CD14-positive monocyte (primary cell): ENCODE data around the gene MTMR3. TPM values are rescaled to one million over a fixed set of nuclear protein-coding genes. Genes with fewer than 3 reads are reported as not detected.

Source experiments
- DNase-seq, 3 donors: peaks; one replicate each; pipeline ENCODE4 v3.0.0-alpha.2; 2011 to 2022
- H2AFZ ChIP-seq: 2 replicates; pipeline ENCODE4 v1.6.0; 2012; ENCODE audit warnings: mild to moderate bottlenecking, low read depth, low read length, inconsistent platforms; ENCODE audit not compliant: insufficient read depth, poor library complexity, severe bottlenecking
- H3K27ac ChIP-seq, 2 donors: 1 replicate in 1 of 2; 2 replicates in 1 of 2; pipeline ENCODE4 v1.5.1; 2012 to 2013; ENCODE audit warnings: low read length in 2 of 2, control low read depth in 1 of 2, inconsistent platforms in 1 of 2, low read depth in 1 of 2, mild to moderate bottlenecking in 1 of 2
- H3K27me3 ChIP-seq, 2 donors: one replicate each; pipeline versions ENCODE4 v1.6.0 to v1.6.1; 2011 to 2013; ENCODE audit warnings: low read length in 2 of 2; ENCODE audit not compliant: control insufficient read depth in 2 of 2, insufficient read depth in 2 of 2
- H3K36me3 ChIP-seq, 2 donors: replicated peaks in 1 of 2; 1 replicate in 1 of 2; 2 replicates in 1 of 2; pipeline versions ENCODE4 v1.5.1 to v1.6.1; 2012 to 2013; ENCODE audit warnings: low read length in 2 of 2, control low read depth in 1 of 2, inconsistent platforms in 1 of 2, mild to moderate bottlenecking in 1 of 2; ENCODE audit not compliant: insufficient read depth in 2 of 2, control insufficient read depth in 1 of 2
- H3K4me1 ChIP-seq, 2 donors: 1 replicate in 1 of 2; 2 replicates in 1 of 2; pipeline versions ENCODE4 v1.5.1 to v1.6.1; 2012 to 2013; ENCODE audit warnings: low read length in 2 of 2, control low read depth in 1 of 2, inconsistent platforms in 1 of 2, mild to moderate bottlenecking in 1 of 2, moderate library complexity in 1 of 2; ENCODE audit not compliant: insufficient read depth in 2 of 2, control insufficient read depth in 1 of 2
- H3K4me2 ChIP-seq: replicated peaks from 2 replicates; pipeline ENCODE3; 2012; ENCODE audit warnings: low read length, moderate library complexity, mild to moderate bottlenecking; ENCODE audit not compliant: poor library complexity, severe bottlenecking; ENCODE audit errors: extremely low read depth
- H3K4me3 ChIP-seq, 3 experiments: fragments of 200-600 bp in 1 of 3; sonication (generic) in 1 of 3; replicated peaks in 1 of 3; 1 replicate in 2 of 3; 2 replicates in 1 of 3; pipeline ENCODE4 v1.5.1; 2011 to 2013; ENCODE audit warnings: low read length in 3 of 3, mild to moderate bottlenecking in 3 of 3, control low read depth in 2 of 3, low read depth in 2 of 3, inconsistent platforms in 1 of 3, moderate library complexity in 1 of 3
- H3K79me2 ChIP-seq: 2 replicates; pipeline ENCODE4 v1.6.0; 2012; ENCODE audit warnings: mild to moderate bottlenecking, control low read depth, inconsistent platforms, low read length, moderate library complexity; ENCODE audit not compliant: insufficient read depth
- H3K9ac ChIP-seq: 2 replicates; pipeline ENCODE4 v1.6.0; 2017; ENCODE audit warnings: low read length, mild to moderate bottlenecking; ENCODE audit not compliant: insufficient read depth, poor library complexity, severe bottlenecking
- H3K9me3 ChIP-seq, 2 donors: replicated peaks in 1 of 2; 1 replicate in 1 of 2; 2 replicates in 1 of 2; pipeline versions ENCODE4 v1.5.1 to v1.6.1; 2012 to 2013; ENCODE audit warnings: low read length in 2 of 2, control low read depth in 1 of 2; ENCODE audit not compliant: control insufficient read depth in 1 of 2, insufficient read depth in 1 of 2
- H4K20me1 ChIP-seq: 2 replicates; pipeline ENCODE4 v1.6.0; 2012; ENCODE audit warnings: mild to moderate bottlenecking, low read length, control low read depth, moderate library complexity; ENCODE audit not compliant: insufficient read depth
- H3K27ac Mint-ChIP-seq, 7 donors: one replicate each; pipeline ENCODE4 v1.8.0; 2020; ENCODE audit warnings: mild to moderate bottlenecking in 7 of 7, mixed read lengths in 7 of 7, moderate library complexity in 6 of 7, inconsistent platforms in 2 of 7
- H3K27me3 Mint-ChIP-seq, 3 donors: one replicate each; pipeline ENCODE4 v1.8.0; 2021 to 2022; ENCODE audit warnings: low read depth in 3 of 3, mild to moderate bottlenecking in 3 of 3, mixed read lengths in 3 of 3, moderate library complexity in 3 of 3, inconsistent platforms in 1 of 3
- H3K36me3 Mint-ChIP-seq, 2 donors: one replicate each; pipeline ENCODE4 v1.8.0; 2020; ENCODE audit warnings: mixed read lengths in 2 of 2, inconsistent platforms in 1 of 2, mild to moderate bottlenecking in 1 of 2
- H3K4me1 Mint-ChIP-seq: one replicate; pipeline ENCODE4 v1.8.0; 2020; ENCODE audit warnings: mild to moderate bottlenecking, mixed read lengths
- H3K4me3 Mint-ChIP-seq, 2 donors: one replicate each; pipeline ENCODE4 v1.8.0; 2020; ENCODE audit warnings: mild to moderate bottlenecking in 2 of 2, mixed read lengths in 2 of 2, moderate library complexity in 1 of 2
- H3K9me3 Mint-ChIP-seq, 7 donors: one replicate each; pipeline ENCODE4 v1.8.0; 2020 to 2022; ENCODE audit warnings: mixed read lengths in 7 of 7, mild to moderate bottlenecking in 6 of 7, moderate library complexity in 6 of 7, inconsistent platforms in 2 of 7
- WGBS: methylation state at CpG from one replicate; pipeline ENCODE4 v1.1.5; 2013; ENCODE audit warnings: missing lambda C conversion rate; ENCODE audit not compliant: insufficient coverage; 5-methylcytosine and 5-hydroxymethylcytosine counted together
- intact Hi-C, 2 donors: fragments of 100-400 bp; cut with micrococcal nuclease; formaldehyde crosslinking; loops; one replicate each; pipeline versions ENCODE4 v1.15.0 to v1.15.1; 2023
- polyA plus RNA-seq, 3 donors: library from polyadenylated mRNA; depleted of rRNA in 1 of 3; unstranded in 2 of 3; stranded (reverse) in 1 of 3; fragments of 300-500 nt in 2 of 3; fragments of >200 nt in 1 of 3; fragmentation: Illumina TruSeq in 2 of 3; gene quantifications; 1 replicate in 2 of 3; 2 replicates in 1 of 3; pipeline ENCODE4 v1.2.3, GENCODE V29; 2012 to 2021
- TF ChIP-seq, protein P1 (sequence below): fragments of 200-600 bp; IDR thresholded peaks from one replicate; pipeline ENCODE4 v1.8.0; 2022; ENCODE audit warnings: antibody characterized with exemption, mild to moderate bottlenecking

MTMR3 gene
- polyA plus RNA-seq, 3 donors = 23.4 to 86.1 (median 30.2) TPM

DNA sequence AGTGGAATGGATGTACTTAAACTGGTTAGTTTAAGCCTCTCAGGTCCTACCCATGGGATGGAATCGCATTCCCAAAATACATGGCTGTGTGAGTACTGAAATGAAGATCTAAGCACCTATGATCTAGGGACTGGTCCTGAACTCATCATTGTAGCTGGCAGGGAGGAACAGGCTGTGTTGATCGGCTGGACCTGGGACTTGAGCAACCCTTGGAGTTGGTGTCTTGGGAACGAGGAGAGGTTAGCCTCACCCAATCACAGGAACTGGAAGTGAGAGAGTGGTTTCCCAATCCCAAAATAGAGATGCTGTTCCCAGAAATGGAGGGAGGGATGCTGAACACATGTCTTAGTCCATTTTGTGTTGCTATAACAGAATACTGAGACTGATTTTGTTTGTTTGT lies 28.5 kb upstream of the MTMR3 start:
- TF ChIP-seq, protein P1, sequence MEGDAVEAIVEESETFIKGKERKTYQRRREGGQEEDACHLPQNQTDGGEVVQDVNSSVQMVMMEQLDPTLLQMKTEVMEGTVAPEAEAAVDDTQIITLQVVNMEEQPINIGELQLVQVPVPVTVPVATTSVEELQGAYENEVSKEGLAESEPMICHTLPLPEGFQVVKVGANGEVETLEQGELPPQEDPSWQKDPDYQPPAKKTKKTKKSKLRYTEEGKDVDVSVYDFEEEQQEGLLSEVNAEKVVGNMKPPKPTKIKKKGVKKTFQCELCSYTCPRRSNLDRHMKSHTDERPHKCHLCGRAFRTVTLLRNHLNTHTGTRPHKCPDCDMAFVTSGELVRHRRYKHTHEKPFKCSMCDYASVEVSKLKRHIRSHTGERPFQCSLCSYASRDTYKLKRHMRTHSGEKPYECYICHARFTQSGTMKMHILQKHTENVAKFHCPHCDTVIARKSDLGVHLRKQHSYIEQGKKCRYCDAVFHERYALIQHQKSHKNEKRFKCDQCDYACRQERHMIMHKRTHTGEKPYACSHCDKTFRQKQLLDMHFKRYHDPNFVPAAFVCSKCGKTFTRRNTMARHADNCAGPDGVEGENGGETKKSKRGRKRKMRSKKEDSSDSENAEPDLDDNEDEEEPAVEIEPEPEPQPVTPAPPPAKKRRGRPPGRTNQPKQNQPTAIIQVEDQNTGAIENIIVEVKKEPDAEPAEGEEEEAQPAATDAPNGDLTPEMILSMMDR = no peak
- Mint-ChIP-seq H3K27me3 (peaks cover 0 to 5% (median 2%) of the 10 kb centered on the region in 3 donors), H3K4me3 (no peak overlapping the region), H3K27ac (peak overlapping the region in 2 of 7 donors; percentile 76), H3K36me3 (no peaks in the 10 kb centered on the region), H3K9me3 (peaks cover 0 to 2% (median 0%) of the 10 kb centered on the region in 7 donors), H3K4me1 (peaks cover 27% of the 10 kb centered on the region)
- H4K20me1 ChIP-seq = no peaks in the 10 kb centered on the region
- H3K4me1 ChIP-seq = peaks cover 34% of the 10 kb centered on the region in 2 donors
- H3K4me3 ChIP-seq = no peak overlapping the region
- WGBS = 100% methylated on average over 1 of the region's 3 CpGs
- intact Hi-C loops = no loop called here
- H3K36me3 ChIP-seq = no peaks in the 10 kb centered on the region
- no peak overlapping the region for H3K4me2 ChIP-seq
- DNase-seq = no peak
- H3K27me3 ChIP-seq = no peaks in the 10 kb centered on the region
- H3K9me3 ChIP-seq = no peaks in the 10 kb centered on the region
- peak overlapping the region; percentile 25 for H2AFZ ChIP-seq
- H3K9ac ChIP-seq = no peak overlapping the region
- H3K79me2 ChIP-seq = no peaks in the 10 kb centered on the region
- no peak overlapping the region for H3K27ac ChIP-seq

DNA sequence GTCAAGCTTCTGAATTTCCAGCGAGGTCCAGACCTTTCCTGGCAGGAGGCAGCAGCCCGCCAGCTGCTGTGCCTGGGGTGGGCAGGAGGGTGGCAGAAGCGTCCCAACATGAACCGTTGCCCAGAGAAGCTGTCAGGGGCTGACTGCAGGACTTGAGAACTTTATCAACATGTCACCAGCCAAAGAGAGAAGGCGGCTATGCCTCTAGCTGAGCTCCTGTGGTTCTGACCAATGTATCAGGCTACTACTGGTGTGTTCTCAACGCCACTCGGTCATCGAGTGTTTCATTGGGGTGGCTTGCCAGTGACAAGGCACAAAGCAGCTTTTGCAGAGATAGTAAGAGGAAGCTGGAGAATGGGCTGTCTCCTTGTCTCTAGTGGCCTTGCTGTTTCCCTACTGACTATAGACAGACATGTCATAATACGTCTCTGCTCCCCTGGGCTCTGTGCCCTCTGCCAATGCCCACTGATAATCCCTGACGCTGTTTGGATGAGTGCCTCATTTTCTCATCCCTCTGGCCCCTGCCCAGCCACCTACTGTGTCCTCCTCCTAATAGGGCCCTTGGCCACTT lies 27.3 kb upstream of the MTMR3 start:
- no peaks in the 10 kb centered on the region for H3K27me3 ChIP-seq
- H3K4me2 ChIP-seq = peak overlapping the region; percentile 63
- no peaks in the 10 kb centered on the region for H3K9me3 ChIP-seq
- H3K27me3 Mint-ChIP-seq = peaks cover 0 to 4% (median 2%) of the 10 kb centered on the region in 3 donors
- H3K4me3 ChIP-seq = peak overlapping the region in 1 of 3 experiments; percentile 53
- no peak overlapping the region for H3K9ac ChIP-seq
- TF ChIP-seq, protein P1 = no peak
- no peaks in the 10 kb centered on the region for H3K36me3 Mint-ChIP-seq
- H3K79me2 ChIP-seq = no peaks in the 10 kb centered on the region
- peak overlapping the region; percentile 77 for H2AFZ ChIP-seq
- peaks cover 0 to 2% (median 0%) of the 10 kb centered on the region in 7 donors for H3K9me3 Mint-ChIP-seq
- peaks cover 43 to 47% of the 10 kb centered on the region in 2 donors for H3K4me1 ChIP-seq
- 37% methylated on average over 10 of the region's 10 CpGs for WGBS
- H3K4me1 Mint-ChIP-seq = peaks cover 36% of the 10 kb centered on the region
- peak; percentile 73 to 87 (median 76) for DNase-seq
- no peaks in the 10 kb centered on the region for H3K36me3 ChIP-seq
- H3K27ac Mint-ChIP-seq = peak overlapping the region; percentile 85 to 95 (median 91)
- peak overlapping the region in 1 of 2 donors; percentile 77 for H3K4me3 Mint-ChIP-seq
- no peaks in the 10 kb centered on the region for H4K20me1 ChIP-seq
- H3K27ac ChIP-seq = peak overlapping the region; percentile 59 to 87
- intact Hi-C loops = no loop called here
